OCI-LY7 (cell line): ENCODE results near the gene ABHD17A.

Experiments used
- EZH2phosphoT487 ChIP-seq: fragments of 200-600 bp; sonication (generic); IDR thresholded peaks from 2 replicates; pipeline ENCODE4 v1.6.1; 2018; ENCODE audit warnings: low read depth, borderline replicate concordance, mild to moderate bottlenecking, mixed run types, antibody characterized with exemption, low read length, moderate library complexity, mixed read lengths
- TF ChIP-seq, protein P1 (sequence below): fragments of 200-600 bp; sonication (generic); conservative IDR thresholded peaks from 2 replicates; pipeline ENCODE4 v1.5.1; 2014; ENCODE audit warnings: mild to moderate bottlenecking, antibody characterized with exemption, low read length, moderate library complexity, mixed read lengths

DNA sequence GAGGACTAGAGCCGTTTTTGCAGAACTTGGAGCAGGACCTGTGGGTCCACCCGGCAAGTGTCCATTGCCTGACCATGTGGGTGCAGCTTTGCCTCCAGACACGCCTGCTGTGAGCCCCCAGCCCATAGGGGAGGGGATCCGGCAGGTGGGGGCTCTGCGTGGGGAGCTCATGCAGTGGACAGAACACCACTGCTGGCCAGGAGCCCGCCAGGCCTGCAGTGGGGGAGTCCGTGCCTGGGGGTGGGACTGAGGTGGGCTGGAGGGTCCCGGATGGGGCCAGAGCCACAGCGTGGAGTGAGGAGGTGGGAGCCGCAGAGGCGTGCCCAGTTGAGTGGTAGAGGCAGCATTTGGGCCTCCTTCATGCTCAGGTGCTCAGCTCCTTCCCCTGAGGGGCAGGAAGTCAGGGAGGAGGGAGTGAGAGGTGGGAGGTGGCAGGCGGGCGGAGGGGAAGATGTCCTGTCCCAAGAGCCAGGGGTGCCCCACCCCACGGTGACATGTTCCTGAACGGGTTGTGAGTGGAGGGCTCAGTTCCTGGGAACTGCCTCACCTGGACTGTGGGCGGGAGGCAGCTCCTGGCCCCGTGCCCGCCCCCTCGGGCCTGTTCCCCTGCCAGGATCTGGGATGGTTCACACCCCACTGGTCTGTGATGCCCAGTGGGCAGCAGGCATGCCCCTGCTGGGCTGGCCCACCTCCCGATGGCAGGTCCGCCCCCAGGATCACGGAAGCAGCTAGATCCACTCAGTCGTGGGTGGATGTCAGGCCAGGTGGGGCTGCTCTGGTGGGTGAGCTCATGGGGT is 28.7 kb upstream of the ABHD17A start:
- TF ChIP-seq, protein P1, sequence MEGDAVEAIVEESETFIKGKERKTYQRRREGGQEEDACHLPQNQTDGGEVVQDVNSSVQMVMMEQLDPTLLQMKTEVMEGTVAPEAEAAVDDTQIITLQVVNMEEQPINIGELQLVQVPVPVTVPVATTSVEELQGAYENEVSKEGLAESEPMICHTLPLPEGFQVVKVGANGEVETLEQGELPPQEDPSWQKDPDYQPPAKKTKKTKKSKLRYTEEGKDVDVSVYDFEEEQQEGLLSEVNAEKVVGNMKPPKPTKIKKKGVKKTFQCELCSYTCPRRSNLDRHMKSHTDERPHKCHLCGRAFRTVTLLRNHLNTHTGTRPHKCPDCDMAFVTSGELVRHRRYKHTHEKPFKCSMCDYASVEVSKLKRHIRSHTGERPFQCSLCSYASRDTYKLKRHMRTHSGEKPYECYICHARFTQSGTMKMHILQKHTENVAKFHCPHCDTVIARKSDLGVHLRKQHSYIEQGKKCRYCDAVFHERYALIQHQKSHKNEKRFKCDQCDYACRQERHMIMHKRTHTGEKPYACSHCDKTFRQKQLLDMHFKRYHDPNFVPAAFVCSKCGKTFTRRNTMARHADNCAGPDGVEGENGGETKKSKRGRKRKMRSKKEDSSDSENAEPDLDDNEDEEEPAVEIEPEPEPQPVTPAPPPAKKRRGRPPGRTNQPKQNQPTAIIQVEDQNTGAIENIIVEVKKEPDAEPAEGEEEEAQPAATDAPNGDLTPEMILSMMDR, result no peak
- no peak for TF ChIP-seq EZH2phosphoT487
